Ectodermal cell (in vitro differentiated cells): ENCODE data around the gene DIS3L2.
"Not testable (repeated sequence)": the region's sequence is repeated elsewhere in the genome, so short reads cannot be mapped to it uniquely, and the experiment has no call there.

ENCODE experiments used
- H3K27ac ChIP-seq: 2 replicates; pipeline ENCODE4 v1.7.0; 2013; ENCODE audit warnings: mild to moderate bottlenecking, low read depth, low read length; ENCODE audit not compliant: insufficient read depth, poor library complexity, severe bottlenecking
- H3K27me3 ChIP-seq: 2 replicates; pipeline ENCODE4 v1.7.0; 2013; ENCODE audit warnings: mild to moderate bottlenecking, low read length; ENCODE audit not compliant: insufficient read depth, control insufficient read depth, poor library complexity, severe bottlenecking
- H3K36me3 ChIP-seq: one replicate; pipeline ENCODE4 v1.7.0; 2013; ENCODE audit warnings: low read length; ENCODE audit not compliant: control insufficient read depth, insufficient read depth
- H3K4me1 ChIP-seq: one replicate; pipeline ENCODE4 v1.7.0; 2013; ENCODE audit warnings: low read length; ENCODE audit not compliant: control insufficient read depth, insufficient read depth
- H3K4me3 ChIP-seq: 2 replicates; pipeline ENCODE4 v1.7.0; 2013; ENCODE audit warnings: low read depth, low read length, control low read depth; ENCODE audit not compliant: insufficient read depth
- H3K9me3 ChIP-seq: 2 replicates; pipeline ENCODE4 v1.7.0; 2013; ENCODE audit warnings: mild to moderate bottlenecking, low read length, moderate library complexity; ENCODE audit not compliant: control insufficient read depth
- WGBS, 2 experiments: methylation state at CpG; one replicate each; pipeline ENCODE4 v1.1.7; 2013; ENCODE audit warnings: missing lambda C conversion rate in 2 of 2; 5-methylcytosine and 5-hydroxymethylcytosine counted together

DIS3L2 gene

DNA sequence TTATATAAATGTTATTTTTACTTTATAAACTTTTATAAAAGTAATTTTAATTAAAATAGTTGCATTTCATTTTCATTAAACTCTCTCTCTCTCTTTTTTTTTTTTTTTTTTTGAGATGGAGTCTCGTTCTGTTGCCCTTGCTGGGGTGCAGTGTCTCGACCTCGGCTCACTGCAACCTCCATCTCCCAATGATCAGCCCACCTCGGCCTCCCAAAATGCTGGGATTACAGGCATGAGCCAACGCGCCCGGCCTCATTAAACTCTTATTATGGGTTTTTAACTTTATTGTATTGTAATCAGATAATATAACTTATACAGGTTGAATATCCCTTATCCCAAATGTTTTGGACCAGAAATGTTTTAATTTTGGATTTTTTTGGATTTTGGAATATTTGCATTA is 24.5 kb upstream of the DIS3L2 start:
- H3K27me3 ChIP-seq: no peaks in the 10 kb centered on the region
- H3K27ac ChIP-seq: no peak overlapping the region
- no peak overlapping the region for H3K4me3 ChIP-seq
- H3K9me3 ChIP-seq: no peaks in the 10 kb centered on the region
- no peaks in the 10 kb centered on the region for H3K4me1 ChIP-seq
- WGBS, 2 experiments: 94 to 97% methylated on average over 4 of the region's 7 CpGs
- H3K36me3 ChIP-seq: no peaks in the 10 kb centered on the region

DNA sequence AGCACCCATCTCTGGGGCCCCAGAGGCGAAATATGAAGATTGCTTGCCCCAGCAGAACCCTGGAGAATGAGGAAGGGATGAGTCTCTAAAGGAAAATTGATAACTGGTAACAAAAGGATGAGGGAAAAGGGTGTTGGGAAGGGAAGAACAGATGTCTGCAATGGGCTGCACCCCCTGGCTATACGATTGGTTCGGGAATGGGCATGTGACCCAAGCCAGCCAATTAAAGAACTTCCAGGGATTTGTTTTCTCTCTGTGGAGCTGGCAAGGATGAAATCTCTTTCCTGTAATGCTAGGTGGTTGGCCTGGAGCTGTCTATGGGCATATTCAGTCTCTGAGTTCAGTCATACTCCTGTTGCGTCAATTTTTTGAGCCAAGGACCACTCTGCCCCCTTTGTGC is 22.5 kb upstream of the DIS3L2 start:
- Histone ChIP-seq H3K9me3 (no peaks in the 10 kb centered on the region), H3K4me1 (no peaks in the 10 kb centered on the region), H3K27me3 (no peaks in the 10 kb centered on the region), H3K4me3 (no peak overlapping the region), H3K36me3 (no peaks in the 10 kb centered on the region), H3K27ac (no peak overlapping the region)
- 94 to 96% methylated on average over 4 of the region's 4 CpGs for WGBS, 2 experiments

DNA sequence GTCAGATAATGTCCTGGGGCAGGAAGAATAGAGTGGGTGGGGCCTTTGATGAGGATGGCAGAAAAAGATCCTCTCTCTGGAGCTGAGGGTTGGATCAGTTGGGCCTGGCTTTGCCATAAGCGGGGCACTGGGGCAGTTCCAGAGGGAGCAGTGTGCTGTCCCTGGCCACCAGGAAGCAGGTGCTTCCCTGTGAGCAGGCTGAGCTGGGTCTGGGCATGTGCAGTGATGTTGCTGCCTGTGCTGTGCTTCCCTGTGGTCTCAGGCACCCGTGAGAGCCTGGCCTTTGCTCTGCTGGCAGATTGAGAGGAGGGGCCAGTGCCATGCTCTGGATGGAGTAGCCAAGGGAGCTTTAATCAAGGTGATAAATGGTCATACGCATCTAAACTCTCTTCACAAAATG is 20.7 kb upstream of the DIS3L2 start:
- Histone ChIP-seq H3K36me3 (no peaks in the 10 kb centered on the region), H3K9me3 (no peaks in the 10 kb centered on the region), H3K4me3 (no peak overlapping the region), H3K27me3 (no peaks in the 10 kb centered on the region), H3K27ac (no peak overlapping the region), H3K4me1 (no peaks in the 10 kb centered on the region)
- 82 to 86% methylated on average over 3 of the region's 3 CpGs for WGBS, 2 experiments

DNA sequence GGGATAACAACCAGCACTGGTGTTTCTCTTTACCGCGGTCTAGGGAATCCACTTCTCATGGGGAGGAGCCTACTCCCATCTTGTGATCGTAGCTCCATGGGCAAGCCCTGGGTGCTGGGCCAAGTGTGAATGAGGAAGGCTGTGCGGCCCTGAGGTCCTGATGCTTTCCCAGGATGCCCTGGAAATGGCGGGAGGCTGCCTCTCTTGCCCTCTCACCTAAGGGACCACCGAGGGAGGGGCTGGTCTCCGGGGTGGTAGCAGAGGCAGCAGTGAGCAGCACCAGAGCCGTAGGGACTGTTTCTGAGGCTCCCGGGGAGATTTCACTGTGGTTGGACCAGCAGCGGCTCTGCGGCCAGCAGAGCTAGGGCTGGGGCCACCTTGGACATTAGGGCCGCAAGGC is 19.8 kb upstream of the DIS3L2 start:
- Histone ChIP-seq H3K27me3 (no peaks in the 10 kb centered on the region), H3K27ac (no peak overlapping the region), H3K9me3 (no peaks in the 10 kb centered on the region), H3K4me3 (no peak overlapping the region), H3K4me1 (no peaks in the 10 kb centered on the region), H3K36me3 (no peaks in the 10 kb centered on the region)
- 91 to 93% methylated on average over 12 of the region's 12 CpGs for WGBS, 2 experiments

DNA sequence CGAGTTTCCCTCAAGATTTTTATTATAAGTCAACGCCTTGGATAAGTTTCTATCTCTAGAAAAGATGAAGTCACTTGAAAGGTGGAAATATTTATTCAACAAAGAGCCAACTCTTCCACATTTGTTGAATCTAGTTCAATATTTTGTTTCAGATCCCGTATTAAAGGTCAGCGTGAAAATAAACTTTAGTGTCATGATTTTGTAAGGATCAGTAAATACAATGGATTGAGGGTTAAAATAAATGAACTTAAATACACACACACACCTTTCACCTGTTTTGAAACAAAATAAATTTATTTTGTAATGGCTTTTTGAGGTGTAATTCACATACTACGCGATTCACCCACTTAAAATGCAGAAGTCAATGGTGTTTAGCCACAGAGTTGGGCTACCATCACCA is 19.3 kb upstream of the DIS3L2 start:
- H3K9me3 ChIP-seq: no peaks in the 10 kb centered on the region
- H3K4me3 ChIP-seq: no peak overlapping the region
- H3K27ac ChIP-seq: no peak overlapping the region
- 90 to 91% methylated on average over 4 to 6 of the region's 6 CpGs for WGBS, 2 experiments
- H3K27me3 ChIP-seq: no peaks in the 10 kb centered on the region
- H3K36me3 ChIP-seq: no peaks in the 10 kb centered on the region
- no peaks in the 10 kb centered on the region for H3K4me1 ChIP-seq

DNA sequence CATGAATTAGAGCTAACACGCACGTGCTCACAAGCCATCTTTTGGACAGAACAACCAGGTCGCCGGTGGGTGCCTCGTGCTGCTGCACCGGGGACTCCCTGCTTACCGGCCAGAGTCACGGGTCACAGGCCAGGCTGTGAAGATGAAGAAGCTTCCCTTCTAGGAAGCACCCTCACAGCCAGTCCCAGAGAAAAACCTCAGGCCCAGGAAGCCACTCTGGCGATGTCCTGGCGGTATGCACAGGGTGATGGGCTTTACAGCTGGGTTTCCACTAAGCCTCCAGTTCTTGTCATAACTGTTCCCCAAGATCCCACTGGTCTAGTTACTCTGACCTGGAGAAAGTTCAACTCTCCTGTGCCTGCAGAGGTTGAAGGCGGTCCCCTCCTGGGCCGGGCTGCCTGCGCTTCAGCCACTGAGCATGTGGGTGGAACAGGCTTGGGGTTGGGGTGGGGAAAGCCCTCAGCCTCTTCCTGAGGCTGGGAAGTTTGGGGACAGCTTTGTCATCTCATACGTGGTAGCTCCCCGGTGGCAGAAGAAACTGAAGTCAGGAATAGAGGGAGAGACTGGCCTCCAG is 15.2 kb upstream of the DIS3L2 start:
- no peaks in the 10 kb centered on the region for H3K4me1 ChIP-seq
- no peaks in the 10 kb centered on the region for H3K27me3 ChIP-seq
- H3K27ac ChIP-seq: no peak overlapping the region
- H3K9me3 ChIP-seq: no peaks in the 10 kb centered on the region
- WGBS, 2 experiments: 92 to 93% methylated on average over 15 of the region's 15 CpGs
- H3K4me3 ChIP-seq: no peak overlapping the region
- H3K36me3 ChIP-seq: no peaks in the 10 kb centered on the region

DNA sequence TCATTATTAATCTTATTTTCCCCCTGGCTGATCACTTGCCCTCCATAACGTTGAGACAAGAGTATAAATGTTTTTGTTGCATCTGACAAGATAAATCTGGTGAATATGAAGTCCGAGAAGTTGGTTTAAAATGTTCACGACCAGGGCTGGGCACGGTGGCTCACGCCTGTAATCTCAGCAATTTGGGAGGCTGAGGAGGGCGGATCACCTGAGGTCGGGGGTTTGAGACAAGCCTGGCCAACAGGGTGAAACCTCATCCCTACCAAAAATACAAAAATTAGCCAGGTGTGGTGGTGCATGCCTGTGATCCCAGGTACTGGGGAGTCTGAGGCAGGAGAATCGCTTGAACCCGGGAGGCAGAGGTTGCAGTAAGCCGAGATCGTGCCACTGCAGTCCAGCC is 14.4 kb upstream of the DIS3L2 start:
- not testable (repeated sequence) for H3K27ac ChIP-seq, H3K36me3 ChIP-seq, H3K9me3 ChIP-seq, H3K27me3 ChIP-seq, H3K4me1 ChIP-seq, H3K4me3 ChIP-seq
- WGBS, 2 experiments: 92 to 93% methylated on average over 11 of the region's 11 CpGs

DNA sequence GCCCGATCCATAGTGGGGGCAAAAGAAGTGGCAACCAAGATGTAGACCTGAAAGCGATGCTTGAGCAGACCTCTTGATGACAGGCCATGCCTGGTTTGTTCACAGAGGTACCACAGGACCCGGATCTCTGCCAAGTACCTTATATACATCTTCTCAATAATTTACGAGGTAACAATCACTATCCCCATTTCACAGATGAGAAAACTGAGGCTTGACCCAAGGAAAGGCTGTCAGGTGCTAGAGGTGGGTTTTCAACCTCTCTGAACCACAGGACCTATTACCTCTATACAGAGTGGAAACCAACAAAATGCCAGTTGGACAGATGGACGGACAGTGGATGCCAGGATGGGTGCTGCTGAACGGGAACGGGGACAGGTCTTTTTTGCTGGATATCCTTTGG is 13.8 kb upstream of the DIS3L2 start:
- Histone ChIP-seq H3K27ac (no peak overlapping the region), H3K36me3 (no peaks in the 10 kb centered on the region), H3K4me3 (no peak overlapping the region), H3K4me1 (no peaks in the 10 kb centered on the region), H3K27me3 (no peaks in the 10 kb centered on the region), H3K9me3 (no peaks in the 10 kb centered on the region)
- WGBS, 2 experiments: 93 to 94% methylated on average over 7 of the region's 7 CpGs

DNA sequence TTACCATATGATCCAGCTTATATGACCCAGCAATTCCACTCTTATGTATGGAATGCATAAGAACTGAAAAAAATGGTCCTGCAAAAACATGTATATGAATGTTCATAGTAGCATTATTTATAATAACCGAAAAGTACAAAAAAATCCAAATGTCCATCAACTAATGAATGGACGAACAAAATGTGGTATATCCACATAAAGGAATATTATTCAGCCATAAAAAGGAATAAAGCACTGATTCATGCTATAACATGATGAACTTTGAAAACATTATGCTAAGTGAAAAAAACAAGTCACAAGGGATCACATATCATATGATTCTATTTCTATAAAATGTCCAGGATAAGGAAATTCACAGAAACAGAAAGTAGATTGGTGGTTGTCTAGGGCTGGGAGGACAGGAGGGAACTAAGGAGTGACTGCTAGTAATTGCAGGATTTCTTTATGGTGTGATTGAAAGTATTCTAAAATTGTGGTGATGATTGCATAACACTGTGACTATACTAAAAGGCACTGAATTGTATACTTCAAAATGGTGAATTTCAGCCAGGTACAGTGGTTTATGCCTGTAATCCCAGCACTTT is 10.0 kb upstream of the DIS3L2 start:
- Histone ChIP-seq H3K4me1 (peaks cover 4% of the 10 kb centered on the region), H3K4me3 (no peak overlapping the region), H3K9me3 (no peaks in the 10 kb centered on the region), H3K36me3 (no peaks in the 10 kb centered on the region), H3K27ac (no peak overlapping the region), H3K27me3 (no peaks in the 10 kb centered on the region)
- 91% methylated on average over 1 of the region's 2 CpGs; no CpG with 5 or more reads in 1 of the 2 experiments for WGBS, 2 experiments

DNA sequence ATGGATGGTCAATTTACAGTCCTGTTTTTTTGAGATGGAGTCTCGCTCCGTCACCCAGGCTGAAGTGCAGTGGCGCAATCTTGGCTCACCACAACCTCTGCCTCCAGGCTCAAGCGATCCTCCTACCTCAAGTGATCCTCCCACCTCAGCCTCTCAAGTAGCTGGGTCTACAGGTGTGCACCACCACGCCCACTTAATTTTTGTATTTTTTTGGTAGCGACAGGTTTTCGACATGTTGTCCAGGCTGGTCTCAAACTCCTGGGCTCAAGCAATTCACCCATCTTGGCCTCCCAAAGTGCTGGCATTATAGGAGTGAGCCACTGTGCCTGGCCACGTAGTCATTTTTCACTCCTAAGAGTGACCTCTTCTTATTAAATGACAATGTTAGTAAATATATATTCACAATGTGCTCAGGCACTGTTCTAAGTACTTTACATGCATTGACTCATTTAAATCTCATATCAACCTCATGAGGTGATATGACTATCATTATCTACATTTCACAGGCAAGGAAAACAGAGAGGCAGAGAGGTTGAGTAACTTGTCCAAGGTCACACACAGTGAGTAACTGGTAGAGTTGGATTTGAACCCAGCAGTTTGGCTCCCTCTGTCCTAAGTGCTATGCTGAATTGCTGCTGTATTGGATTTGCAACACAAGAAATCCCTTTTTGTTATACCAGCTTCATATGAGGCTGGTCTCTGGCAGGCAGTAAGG is 5.6 kb upstream of the DIS3L2 start:
- no peaks in the 10 kb centered on the region for H3K36me3 ChIP-seq
- H3K4me3 ChIP-seq: no peak overlapping the region
- peaks cover 9% of the 10 kb centered on the region for H3K4me1 ChIP-seq
- 85 to 92% methylated on average over 8 of the region's 8 CpGs for WGBS, 2 experiments
- H3K9me3 ChIP-seq: no peaks in the 10 kb centered on the region
- H3K27ac ChIP-seq: no peak overlapping the region
- H3K27me3 ChIP-seq: no peaks in the 10 kb centered on the region
